Activated CD8-positive, alpha-beta memory T cell treated with anti-CD3 and anti-CD28 coated beads, Interleukin-2, amount 50 U/mL, for 24 hours (primary cell): Measurements from ENCODE around the gene TP73.

Experiments used
- DNase-seq: peaks from one replicate; pipeline ENCODE4 v3.0.0-alpha.2; 2020; ENCODE audit errors: extremely low read depth

The TP73 gene

DNA sequence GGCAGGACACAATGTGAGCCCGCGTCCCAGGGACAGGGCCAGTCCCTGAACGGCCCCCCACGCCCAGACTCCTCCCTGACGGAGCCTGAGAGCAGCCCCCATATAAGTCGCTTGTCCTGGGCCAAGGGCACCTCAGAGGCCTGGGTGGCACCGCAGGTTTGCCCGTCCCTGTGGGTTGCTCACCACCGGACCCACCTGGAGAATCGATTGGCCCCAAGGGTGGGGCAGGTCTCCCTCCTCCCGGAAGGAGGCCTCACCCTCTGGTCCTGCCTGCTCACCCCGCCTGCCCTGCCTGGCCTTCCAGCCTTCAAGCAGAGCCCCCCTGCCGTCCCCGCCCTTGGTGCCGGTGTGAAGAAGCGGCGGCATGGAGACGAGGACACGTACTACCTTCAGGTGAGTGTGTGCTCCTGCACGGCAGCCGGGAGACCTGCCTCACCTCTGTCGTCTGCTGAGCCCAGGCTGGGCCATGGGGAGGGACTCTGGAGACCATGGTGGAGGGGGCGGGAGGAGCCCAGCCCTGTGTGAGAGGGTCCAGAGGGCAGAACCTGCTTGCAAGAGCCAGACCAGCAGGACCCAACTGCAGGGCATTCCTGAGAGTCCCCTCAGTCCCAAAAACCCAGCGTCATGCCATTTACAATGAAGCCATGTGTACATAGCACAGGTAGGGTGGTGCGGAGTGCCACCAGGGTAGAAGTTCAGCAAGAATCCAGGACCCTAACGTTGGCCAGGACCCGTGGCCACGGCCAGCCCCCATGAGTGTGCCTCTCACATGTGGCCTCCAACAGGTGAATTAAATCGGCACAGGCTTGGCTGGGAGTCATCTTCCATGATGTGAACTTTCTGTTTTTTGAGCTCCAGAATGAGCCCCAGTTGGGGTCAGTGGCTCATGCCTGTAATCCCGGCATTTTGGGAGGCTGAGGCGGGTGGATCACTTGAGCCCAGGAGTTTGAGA lies 75.8 kb downstream of the TP73 start:
- DNase-seq: no peak

DNA sequence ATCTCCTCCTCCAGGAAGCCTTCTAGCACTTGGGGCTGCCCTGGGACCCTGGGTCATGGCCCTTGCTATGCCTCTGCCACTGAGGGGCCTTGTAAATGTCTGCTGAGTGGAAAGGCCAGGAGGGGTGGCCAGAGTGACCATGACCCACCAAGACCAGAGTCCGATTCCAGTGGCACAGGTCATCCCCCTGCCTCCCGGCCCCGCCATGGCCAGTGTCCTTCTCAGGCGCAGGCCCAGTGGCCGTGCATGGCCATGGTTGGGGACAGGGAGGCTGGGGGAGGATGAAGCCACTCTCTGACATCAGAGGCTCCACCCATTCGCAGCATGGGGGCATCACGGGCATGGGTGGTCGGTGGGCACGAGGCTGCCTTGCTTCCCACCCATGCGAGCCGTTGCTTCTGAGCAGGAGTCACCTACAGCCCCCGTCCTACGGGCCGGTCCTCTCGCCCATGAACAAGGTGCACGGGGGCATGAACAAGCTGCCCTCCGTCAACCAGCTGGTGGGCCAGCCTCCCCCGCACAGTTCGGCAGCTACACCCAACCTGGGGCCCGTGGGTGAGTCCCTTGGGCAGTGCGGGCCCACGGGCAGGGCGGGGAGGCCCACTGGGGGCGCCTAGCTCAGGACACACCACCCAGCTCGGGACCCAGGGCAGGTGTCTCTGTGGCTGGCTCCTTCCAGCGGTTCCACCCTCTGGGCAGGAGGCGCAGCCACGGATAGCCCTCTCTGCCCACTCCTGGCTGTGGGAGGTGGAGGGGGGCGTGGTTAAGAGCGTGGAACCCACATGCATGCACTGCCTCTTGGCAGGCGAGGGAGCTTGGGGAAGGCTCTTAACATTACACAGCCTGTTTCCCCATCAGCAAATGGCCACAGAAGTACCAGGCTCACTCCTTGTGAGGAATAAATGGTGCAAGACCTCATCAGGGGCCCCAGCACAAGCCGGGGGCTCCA lies 77.6 kb downstream of the TP73 start:
- DNase-seq: no peak

DNA sequence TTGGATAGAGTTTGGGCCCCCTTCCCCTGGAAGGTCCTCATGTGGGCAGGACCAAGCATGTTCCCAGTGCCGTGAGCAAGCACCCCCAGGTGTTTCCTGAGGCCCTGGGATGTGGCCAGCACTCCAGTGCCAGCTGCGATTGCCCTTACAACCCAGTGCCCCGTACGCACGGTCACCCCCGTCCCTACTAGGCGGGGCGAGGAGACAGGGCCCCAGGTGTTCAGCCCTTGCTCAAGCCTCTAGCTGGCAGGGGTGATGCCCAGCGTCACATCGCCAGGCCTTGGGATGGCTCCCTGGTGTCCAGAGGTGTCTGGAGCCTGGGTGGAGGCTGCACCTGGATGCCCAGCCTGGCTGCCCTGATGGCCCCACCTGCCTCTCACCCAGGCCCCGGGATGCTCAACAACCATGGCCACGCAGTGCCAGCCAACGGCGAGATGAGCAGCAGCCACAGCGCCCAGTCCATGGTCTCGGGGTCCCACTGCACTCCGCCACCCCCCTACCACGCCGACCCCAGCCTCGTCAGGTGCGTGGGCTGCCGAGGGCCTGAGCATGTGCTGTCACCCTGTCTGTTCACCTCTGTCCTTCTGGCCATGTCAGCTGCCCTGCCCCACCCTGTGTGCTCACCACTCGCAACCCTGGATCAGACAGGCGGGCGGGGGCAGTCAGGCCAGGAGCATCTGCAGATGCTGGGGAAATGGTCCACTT lies 78.4 kb downstream of the TP73 start:
- DNase-seq: no peak

DNA sequence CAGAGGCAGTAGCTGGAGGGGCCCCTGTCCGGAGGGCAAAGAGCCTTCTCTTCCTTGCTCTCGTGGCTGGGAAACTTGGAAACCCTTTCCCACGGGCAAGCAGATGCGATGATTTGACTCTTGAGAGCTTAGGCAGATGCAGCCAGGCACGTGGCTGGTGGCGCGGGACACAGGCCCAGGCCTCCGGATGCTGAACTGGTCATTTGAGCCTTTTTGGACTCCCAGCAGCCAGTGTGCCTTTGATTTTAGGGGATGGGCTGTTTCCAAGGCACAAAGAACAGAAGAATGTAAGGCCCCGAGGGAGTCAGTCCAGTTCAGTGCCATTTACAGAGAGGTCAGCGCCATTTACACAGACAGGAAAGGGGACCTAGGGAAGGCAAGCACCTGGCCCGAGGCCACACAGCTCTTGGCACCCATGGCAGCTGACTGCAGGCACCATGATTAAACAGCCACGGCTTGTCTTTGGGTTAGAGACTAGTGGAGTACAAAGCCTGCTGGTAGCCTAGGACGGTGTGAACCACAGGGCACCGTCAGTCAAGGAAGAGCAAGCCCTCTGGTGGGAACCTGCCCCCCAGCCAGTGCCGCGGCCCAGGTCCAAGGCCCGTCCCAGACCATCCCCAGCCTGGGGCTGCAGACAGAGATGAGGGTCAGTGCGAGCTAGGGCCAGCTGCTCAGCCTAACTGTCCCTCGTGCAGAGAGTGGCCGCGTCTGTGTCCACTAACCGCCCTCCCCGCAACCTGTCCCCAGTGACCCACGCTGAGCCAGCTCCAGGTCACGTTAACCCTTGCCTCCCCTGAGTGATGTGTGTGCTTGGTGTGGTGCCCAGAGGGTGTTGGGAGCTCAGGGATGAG lies 79.5 kb downstream of the TP73 start:
- no peak for DNase-seq

DNA sequence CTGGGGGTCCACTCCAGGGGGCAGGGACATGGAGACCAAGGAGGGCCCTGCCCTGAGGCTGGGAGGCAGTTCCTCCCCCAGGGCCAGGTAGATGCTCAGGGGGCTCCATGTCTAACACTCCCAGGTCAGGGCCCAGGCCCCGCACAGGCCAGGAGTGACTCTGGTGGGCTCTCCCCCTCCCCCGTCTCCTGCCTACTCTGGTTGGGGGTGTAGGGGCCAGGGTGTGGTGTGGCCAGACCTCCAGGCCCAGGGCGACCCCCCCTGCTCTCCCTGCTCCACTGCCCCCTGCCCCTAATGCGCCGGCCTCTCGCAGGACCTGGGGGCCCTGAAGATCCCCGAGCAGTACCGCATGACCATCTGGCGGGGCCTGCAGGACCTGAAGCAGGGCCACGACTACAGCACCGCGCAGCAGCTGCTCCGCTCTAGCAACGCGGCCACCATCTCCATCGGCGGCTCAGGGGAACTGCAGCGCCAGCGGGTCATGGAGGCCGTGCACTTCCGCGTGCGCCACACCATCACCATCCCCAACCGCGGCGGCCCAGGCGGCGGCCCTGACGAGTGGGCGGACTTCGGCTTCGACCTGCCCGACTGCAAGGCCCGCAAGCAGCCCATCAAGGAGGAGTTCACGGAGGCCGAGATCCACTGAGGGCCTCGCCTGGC lies 80.2 kb downstream of the TP73 start:
- DNase-seq: no peak

DNA sequence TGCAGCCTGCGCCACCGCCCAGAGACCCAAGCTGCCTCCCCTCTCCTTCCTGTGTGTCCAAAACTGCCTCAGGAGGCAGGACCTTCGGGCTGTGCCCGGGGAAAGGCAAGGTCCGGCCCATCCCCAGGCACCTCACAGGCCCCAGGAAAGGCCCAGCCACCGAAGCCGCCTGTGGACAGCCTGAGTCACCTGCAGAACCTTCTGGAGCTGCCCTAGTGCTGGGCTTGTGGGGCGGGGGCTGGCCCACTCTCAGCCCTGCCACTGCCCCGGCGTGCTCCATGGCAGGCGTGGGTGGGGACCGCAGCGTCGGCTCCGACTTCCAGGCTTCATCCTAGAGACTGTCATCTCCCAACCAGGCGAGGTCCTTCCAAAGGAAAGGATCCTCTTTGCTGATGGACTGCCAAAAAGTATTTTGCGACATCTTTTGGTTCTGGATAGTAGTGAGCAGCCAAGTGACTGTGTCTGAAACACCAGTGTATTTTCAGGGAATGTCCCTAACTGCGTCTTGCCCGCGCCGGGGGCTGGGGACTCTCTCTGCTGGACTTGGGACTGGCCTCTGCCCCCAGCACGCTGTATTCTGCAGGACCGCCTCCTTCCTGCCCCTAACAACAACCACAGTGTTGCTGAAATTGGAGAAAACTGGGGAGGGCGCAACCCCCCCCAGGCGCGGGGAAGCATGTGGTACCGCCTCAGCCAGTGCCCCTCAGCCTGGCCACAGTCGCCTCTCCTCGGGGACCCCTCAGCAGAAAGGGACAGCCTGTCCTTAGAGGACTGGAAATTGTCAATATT lies 81.0 kb downstream of the TP73 start:
- DNase-seq: no peak

DNA sequence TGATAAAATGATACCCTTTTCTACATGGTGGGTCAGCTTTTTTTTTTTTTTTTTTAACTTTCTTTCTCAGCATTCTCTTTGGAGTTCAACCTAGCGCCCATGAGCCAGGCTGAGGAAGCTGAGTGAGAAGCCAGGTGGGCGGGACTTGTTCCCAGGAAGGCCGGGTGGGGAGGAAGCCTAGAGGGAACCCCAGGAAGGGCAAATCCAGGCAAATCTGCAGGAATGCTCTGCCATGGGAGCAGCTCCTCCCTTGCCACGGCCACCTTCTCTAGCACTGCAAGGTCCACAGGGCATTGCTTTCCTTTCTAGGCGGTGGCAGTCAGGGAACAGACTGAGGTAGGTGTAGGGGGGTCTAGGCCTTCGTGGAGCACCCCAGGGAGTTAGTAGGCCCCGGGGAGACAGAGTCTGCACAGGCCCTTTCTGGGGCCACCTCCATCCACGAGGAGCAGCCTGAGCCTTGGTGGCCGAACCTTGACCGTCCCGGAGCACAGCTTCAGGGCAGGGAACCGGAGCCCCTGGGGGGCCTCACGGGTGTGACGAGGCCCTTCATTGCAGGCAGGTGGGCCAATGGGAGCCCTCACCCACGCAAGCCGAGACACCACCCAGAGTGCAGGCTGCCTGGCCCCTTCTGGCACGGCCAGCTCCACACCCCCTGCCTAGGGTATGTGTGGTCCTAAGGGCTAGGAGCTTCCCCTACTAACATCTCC lies 81.7 kb downstream of the TP73 start:
- DNase-seq: no peak

DNA sequence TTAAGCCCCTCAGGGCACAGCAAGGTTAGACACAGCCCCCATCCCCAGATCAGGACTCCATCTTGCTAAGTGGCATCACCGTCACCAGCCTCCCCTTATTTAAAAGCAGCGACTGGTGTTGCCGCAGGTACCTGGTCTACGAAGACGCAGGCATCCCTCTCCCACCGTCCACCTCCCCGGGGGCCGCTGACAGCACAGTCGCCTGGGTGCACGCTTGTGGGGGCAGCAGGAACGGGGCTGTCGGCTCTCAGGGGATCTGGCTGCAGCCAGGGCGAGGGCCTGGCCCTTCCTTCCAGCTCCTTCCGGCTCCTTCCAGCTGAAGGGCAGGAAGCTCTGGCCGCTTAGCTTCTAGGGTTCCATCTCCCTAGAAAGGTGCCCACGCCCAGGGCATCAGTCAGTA lies 82.3 kb downstream of the TP73 start:
- no peak for DNase-seq

DNA sequence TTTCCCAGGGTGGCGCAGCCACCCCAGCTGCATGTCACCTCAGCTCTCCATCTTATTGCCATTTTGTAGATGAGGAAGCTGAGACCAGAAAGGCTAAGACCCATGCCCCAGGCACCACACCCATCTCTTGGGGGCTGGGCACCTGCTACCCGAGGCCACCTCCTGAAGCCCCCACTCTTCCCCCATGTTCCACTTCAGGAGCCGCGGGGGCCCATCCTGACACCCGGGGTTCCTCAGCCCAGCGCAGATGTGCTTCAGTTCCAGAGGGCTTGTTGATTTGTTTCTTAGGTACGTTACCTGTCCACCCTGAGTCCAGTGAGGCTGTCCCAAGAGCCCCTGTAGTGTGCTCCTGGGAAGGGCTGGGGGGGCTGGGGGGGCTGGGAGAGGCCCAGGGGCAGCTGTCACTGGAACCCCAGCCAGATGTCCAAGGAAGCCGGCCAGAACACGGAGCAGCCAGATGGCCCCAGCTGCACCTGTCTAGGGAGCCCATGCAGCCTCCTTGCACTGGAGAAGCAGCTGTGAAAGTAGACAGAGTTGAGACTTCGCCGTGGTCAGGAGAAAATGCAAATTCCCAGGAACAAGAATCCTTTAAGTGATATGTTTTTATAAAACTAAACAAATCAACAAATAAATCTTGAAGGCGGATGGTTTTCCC lies 82.8 kb downstream of the TP73 start:
- DNase-seq: no peak

DNA sequence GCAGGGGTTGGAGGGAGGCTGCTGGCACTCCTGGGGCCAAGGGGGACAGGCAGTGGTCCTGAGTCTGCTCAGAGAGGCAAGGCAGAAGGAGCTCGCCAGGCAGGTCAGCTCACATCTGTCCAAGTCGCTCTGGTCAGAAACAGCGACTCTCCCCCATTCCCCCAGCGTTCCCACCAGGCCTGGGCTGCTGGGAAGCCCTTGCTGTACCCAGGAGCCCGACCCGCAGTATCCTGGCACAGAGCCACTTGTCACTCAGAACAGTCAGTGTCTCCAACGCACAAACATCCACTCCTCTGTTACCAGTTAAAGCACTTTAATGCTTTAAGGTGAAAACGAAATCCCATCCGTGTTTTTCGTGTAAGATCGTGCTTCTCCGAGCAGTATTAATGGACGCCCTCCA lies 83.4 kb downstream of the TP73 start:
- DNase-seq: no peak

DNA sequence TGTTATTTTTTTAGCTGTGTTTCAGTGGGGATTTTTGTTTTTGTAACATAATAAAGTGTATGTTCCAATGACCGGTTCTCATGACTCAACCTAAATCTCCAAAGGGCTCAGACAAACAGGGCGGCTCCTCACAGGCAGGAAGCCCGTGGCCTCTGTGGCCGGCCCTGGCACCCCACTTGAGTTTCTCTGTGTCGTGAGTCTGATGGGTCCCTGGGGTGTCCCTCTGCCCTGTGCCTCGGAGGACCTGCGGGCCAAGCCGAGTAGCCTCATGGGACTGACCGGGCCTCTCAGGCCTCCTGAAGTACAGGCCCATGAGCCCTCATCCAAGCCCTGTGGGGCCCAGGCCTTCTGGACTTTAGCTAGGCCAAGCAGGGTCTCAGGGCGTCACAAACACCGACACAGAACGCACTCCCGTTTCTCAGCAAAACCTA lies 83.8 kb downstream of the TP73 start:
- no peak for DNase-seq

DNA sequence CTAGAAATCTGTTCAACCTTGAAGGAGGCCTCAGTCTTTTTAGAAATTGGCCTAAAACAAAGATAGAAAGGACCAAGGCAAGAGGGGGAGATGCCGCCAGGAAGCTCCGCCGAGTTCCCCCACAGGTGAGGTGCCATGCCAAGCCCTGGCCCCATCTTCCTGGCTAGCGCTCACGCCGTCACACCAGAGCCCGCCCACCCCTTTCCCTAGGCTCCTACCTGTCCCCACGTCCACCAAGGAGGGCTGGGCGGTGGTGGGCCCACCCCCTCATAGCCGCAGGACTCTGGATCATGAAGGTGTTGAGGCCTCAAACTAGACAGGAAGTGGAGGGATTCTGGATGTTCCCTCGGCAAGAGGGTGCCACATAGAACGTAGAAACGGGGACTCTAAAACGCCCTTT lies 84.4 kb downstream of the TP73 start:
- no peak for DNase-seq

DNA sequence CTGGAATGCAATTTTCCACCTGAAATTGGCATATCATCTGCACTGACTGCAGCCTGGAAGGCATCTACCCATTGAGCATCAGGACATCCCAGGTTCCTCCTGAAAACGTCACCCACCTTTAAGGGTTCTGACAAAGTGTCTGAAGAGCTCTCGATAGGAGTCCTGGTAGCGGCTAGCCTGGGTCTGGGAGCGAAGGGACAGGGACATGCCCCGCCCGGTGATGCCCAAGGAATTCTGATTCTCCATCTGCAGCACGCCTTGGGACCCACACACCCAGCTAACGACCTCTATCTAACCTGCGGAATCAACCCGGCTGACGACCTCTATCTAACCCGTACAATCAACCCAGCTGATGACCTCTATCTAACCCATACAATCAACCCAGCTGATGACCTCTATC lies 86.6 kb downstream of the TP73 start:
- DNase-seq: no peak

DNA sequence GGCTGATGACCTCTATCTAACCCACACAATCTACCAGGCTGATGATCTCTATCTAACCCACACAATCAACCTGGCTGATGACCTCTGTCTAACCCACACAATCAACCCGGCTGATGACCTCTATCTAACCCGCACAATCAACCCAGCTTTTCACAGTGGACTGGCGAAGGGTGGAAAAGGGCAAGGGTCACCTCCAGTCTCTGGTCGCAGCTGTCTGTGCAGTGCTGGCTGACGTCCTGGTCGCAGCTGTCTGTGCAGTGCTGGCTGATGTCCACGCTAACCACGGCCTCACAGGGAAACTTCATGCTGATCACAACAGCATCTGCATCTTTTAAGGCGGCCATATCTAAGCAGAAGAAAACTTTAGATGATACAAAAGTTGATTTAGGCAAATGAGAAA lies 87.7 kb downstream of the TP73 start:
- no peak for DNase-seq

DNA sequence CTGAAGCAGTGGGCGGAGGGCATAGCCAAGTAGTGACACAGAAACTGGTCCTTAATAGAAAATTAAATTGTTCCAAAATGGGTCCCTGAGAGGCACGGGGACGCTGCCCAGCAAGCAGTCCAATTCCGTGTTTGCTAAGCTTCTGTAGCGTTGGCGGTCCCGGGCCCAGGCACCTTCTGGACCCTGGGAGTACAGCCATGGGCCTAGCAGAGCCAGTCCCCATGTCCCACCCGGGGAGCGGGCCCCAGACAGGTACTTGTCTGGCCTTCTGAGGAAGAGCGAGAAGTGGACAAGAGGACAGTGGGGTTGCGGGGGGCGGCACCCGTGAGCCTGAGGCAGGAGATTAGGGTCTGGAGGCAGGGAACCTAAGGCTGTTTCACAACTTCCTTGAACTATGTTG lies 88.4 kb downstream of the TP73 start:
- no peak for DNase-seq

DNA sequence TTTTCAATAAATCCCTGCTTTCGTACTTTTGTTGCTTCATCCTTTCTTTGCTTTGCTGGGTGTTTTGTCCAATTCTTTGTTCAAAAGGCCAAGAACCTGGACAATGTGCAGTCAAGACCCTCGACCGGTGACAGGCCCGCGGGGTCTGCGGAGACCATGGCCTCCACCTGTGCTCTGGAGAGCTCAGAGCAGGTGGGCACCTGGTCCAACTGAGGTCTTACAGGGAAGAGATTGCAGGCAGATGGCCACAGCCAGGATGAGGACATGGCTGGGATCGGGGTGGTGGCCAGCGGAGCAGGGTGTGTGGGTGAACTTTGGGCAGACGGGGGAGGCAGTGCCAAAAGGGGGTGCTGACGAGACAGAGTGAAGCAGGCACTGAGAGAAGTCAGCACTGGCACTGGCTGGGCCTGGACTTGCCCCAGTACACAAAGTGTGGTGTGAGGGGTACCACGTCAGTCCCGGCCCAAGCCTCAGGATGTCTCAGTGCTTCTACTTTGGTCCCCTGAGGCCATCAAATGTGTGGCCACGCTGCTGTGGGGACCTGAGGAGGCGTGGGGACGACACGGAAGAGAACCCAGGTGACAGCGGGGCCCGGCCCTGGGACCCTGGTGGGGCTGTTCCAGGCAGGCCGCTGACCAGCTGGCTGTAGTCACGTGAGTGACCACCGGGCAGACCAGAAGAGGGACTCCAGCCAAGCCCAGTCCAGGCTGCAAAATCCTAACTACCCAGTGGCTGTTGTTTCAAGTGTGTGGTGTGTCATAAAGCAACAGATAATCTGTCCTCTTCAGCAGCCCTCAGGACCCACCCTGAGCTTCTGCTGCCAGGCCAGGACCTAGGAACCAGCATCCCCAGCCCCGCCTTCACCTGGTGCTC lies 89.5 kb downstream of the TP73 start:
- no peak for DNase-seq

DNA sequence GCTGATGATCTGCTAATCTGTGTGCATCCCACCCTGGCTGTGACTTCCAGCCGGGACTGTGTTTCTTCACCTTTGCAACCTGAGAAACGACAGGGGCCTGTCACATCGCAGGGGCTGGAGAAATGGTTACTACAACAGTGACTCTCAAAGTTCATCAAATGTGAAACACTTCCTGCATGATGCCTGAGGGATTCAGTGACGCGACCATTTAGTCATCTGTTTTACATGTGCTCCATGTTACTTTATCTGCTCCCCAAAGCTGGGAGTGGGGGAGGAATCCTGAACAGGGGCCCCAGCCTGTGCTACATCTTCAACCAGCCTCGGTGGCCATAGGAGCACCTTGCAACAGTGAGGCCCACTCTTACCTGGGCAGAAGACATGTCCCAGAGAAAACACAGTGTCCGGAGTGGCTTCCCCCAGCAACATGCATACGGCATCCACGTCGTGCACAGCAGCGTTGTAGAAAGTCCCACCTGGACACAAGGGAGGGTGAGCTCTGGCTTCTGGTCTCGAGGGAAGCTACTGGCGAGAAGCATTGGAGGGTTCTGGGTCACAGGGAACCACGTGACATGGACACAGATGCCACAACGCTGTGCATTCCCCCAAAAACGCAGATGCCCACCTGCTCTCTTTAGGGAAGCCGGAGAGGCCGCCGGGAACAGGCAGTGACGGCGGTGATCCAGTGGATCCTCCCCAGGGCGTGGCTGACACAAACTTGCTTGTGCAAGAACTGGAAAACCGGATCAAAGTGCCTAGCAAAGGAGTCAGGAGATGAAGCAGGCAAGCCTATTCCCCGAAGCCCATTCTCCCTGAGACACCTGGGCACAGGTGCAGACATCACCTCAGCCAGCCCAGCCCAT lies 90.4 kb downstream of the TP73 start:
- DNase-seq: no peak
